ENCODE results near the gene SHISAL2A. TPM values are rescaled to one million over a fixed set of nuclear protein-coding genes. Genes with fewer than 3 reads are reported as not detected.

The SHISAL2A gene
- total RNA-seq, 1 donor from 2014 or later, result not detected

DNA sequence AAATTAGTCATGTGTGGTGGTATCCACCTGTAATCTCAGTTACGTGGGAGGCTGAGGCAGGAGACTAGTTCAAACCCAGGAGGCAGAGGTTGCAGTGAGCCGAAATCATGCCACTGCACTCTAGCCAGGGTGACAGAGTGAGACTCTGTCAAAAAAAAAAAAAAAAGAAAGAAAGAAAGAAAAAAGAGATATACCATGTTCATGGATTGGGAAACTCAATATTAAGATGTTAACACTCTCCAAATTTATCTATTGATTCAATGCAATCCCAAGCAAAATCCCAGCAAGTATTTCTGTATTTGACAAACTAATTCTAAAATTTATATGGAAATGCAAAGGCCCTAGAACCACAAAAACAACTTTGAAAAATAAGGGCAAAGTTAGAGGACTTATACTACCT, 11.0 kb upstream of the SHISAL2A start:
- no peak for DNase-seq (ENCODE audit: low read depth in 2 of 2)

DNA sequence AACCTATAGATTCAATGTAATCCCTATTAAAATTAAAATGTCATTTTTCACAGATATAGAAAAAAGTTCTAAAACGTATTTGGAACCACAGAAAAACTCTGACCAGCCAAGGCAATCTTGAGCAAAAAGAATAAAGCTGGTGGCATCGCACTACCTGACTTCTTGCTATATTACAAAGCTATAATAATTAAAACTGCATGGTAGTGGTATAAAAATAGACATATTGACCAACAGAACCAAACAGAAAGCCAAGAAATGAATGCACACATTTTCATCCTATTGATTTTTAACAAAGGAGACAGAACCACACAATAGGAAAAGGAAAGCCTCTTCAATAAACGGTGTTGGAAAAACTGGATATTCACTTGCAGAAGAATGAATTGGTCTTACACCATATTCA, 9.2 kb upstream of the SHISAL2A start:
- DNase-seq (ENCODE audit: low read depth in 2 of 2), result no peak

DNA sequence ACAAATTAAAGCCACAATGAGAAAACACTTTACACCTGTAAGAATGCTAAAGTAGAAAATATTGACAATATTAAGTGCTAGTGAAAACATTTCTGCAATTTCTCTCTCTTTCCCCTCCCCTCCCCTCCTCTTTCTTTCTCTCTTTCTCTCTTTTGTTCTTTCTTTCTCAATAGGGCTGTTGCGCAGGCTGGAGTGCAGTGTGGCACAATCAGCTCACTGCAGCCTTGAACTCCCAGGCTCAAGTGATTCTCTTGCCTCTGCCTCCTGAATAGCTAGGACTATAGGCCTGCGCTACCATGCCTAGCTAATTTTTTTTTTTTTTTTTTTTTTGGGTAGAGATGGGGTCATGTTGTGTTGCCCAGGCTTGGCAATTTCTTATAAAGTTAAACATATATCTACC, 5.9 kb upstream of the SHISAL2A start:
- no peak for DNase-seq (ENCODE audit: low read depth in 2 of 2)

DNA sequence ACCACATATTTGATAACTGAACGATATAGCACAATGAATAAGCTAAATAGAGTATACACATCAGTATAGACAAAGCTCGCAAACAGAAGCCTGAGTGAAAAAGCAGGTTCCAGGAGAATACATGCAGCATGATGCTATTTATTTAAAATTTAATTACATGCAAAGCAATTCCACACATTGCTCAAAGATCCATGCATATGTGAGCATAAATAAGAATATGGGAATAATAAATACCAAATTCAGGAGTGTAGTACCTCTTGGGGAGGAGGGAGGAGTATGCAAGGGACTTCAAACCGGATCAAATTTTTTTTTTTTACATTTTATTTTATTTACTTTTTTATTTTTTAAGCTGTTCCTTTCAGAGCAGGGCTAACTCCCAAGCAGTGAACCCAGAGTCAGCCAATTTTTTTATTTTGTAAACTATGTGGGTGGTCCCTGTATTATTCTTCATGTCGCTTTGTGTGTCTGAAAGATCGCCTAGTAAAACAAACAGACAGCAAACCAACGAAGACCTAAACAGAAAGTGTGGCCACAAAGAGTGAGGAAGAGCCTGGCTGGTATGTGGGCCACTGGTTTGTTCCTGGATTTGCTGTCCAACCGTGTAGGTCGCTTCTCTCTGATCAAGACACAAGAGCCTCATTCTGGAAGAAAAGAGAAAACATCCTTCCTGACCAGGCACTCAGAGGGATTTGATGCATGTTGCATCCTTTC, 4.2 kb upstream of the SHISAL2A start:
- no peak for DNase-seq (ENCODE audit: low read depth in 2 of 2)

DNA sequence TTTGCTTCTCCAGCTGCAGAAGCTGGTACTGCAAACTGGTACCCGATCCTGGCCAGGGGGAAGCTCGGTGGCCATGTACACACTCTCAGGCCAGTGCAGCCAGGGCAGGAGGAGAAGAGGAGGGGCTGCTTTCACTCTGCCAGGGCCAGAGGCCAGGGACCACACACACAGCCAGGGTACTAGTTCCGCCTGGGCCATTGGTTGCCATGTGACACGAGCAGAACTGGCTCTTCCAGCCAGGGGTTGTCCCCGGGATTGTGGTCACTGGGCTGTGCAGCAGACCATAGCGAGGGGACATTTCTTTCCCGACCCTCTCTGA, 3.7 kb upstream of the SHISAL2A start:
- DNase-seq (ENCODE audit: low read depth in 2 of 2), result no peak

DNA sequence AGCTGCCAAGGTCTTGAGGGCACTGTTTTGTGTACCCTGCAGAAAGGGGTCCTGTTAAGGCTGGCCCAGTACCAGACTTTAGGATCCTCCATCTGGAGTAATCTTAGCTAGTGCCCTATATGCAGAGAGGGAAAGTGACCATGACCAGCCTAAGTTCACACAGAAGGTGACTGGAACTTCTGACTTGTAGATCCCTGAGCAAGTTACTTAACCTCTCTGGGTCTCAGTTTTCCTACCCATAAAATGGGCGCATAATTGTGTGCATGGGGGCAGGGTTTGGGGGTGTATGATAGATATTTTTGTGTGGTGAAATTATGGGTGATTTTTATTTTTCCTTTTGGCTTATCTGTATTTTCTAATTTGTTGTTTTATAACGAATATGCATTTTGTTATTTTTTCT, 3.3 kb upstream of the SHISAL2A start:
- no peak for DNase-seq (ENCODE audit: low read depth in 2 of 2)

DNA sequence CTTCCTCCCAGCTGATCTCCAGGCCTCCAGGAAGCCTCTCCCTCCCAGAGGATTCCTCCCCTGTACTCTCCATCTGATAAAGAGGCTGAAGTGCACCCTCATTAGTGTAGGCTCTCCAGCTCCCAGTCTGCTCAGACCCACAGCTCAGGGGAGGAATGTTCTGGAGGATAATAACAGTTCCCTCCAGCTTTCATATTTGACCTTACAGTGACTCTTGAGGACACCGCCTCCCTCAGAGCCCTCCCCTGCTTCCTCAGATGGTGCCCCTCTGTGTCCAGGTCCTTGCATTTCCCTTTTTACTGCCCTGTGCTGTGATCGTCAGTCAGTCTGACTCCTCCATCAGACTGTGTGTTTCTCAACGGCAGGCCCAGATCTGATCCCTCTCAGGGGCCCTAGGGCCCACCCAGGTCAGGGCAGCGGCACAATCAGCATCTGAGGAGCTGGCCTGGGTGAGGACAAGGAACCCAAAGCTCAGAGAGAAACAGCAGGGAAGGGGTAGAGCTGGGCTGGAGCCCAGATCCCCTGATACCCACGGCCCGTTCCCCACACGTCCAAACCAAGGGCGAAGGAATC, 1.1 kb upstream of the SHISAL2A start:
- no peak for DNase-seq (ENCODE audit: low read depth in 2 of 2)

DNA sequence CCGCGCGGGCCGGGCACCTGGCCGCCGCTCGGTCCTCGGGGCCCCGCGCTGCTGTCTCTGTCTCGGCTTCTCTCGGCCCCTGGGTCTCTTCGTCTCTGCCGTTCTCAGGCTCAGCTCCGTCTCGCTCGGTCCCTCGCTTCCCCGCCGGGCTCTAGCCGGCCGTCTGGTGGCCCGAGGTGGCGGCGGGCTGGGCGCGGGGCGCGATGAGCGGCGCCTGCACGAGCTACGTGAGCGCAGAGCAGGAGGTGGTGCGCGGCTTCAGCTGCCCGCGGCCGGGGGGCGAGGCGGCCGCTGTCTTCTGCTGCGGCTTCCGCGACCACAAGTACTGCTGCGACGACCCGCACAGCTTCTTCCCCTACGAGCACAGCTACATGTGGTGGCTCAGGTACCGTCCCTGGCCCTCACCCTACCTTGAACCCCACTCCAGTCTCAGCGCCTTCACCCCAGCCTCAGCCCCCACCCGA, 355 bp downstream of the SHISAL2A start:
- peak in 1 of 2 donors; percentile 24 for DNase-seq (ENCODE audit: low read depth in 2 of 2)

DNA sequence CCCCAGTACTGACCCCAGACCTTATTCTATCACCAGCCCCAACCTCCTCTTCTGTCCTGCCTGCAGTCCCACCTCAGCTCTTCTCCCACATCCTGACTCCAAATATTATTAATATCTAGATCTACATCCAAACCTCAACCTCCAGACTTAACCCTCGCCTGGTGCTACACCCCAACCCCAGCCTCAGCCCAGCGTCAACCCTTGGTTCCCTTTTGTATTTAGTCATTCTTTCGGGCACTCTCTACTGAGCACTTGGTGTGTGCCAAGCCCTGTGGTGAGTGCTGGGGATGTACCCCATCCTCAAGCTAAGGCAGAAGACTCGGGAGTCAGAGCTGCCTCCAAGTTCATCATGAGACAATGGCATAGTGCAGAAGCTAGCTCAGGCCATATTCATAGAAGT, 1.1 kb downstream of the SHISAL2A start:
- DNase-seq (ENCODE audit: low read depth in 2 of 2), result no peak

DNA sequence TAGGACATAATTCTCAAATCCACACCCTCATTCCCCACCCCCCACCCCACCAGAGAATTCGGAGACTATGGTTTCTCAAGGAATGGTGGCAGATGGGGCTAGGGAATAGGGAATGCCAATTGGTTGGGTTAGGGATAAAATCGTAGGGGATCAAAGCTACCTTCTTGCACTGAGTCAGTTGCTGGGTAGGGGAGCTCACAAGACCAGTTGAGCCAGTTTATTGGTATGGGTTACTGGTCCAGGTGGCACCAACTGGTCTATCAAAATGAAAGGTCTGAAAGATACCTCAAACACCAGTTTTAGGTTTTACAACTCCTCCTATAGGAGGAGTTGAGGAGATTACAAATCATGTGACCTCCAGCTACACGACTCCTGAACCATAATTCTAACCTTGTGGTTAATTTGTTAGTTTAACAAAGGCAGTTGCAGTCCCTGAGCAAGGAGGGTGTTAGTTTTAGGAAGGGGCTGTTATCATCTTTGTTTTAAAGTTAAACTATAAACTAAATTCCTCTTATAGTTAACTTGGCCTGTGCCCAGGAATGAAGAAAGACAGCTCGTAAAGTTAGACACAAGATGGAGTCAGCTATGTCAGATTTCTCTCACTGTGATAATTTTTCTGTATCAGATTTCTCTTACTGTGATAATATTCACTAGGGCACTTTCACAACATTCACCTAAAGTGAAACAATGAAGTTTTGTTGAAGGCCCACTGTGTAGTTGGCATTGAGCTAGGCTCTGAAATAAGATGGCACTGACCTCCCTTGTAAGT, 2.5 kb downstream of the SHISAL2A start:
- no peak for DNase-seq (ENCODE audit: low read depth in 2 of 2)

DNA sequence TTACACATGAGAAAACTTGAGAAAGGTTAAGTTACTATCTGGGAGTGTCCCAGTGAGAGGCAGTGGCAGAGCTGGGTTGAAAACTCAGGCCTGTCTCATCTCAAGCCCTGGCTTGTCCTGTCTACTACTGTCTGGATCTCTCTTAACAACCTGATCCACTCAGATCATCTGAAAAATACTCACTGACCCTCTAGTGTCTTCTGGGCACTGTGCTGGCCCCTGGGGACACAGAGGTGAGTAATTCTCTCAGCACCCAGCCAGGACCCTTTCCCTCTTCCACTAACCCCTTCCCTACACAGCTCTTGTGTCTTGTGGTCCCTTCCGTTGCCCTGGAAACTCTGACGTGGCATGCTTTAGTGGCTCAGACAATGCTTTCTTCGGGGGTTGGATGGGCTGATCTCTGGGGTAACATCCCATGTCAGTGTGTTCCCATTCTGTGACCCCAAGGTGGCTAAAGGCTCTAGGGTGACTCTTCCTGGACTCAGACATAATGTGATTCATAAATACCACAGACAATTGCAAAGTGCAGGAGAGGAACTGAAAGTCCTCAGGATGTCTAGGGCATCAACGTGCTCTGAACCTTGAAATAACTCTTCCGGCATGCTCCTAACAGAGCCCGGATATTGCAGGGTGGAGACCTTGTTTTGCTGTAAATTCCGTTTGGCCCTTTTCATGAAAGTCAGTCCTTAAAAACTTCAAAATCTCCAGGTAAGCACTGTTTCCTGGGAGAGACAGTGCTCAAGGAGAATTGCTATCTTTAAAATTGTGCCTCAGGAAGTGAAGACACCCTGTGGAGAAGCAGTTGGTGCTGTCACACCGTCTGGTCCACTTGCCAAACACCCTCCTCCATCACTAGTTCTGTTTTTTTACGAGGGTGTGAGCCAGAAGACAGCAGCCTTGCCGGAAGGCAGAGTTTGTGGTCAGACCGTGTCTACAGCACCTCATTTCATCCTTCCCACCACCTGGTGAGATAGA, 4.0 kb downstream of the SHISAL2A start:
- no peak for DNase-seq (ENCODE audit: low read depth in 2 of 2)

DNA sequence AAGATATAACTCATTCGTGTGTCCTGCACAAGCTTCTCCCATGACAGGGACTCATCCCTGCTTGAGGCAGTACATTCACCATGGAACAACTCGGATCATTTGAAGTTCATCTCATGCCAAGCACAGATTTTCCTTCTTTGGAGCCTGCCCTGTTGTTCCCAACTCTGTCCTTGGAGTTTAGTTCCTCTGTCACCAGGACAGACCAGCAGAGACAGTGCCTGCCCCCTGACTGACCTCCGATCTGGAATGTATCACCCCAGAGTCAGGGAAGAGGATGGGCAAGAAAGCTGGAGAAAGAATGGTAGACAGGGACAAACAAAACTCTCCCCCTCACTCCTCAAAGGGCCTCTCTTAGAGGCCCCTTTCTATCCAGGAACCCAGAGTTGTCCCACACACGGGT, 5.0 kb downstream of the SHISAL2A start:
- no peak for DNase-seq (ENCODE audit: low read depth in 2 of 2)

DNA sequence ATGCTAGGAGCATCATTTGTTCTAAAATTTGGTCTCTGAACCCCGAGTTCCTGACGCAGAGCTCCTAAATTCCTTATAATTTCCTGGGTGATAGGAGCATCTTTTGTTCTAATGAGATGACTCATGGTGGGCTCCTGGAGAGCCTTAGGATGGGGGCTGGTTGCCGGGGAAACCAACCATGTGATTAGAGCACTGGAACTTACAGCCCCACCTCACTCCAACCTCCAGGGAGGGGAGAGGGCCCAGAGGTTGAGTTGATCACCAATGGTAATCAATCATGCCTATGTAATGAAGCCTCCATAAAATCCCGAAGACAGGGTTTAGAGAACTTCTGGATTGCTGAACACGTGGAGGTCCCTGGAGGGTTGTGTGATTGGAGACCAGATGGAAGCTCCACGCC, 7.7 kb downstream of the SHISAL2A start:
- no peak for DNase-seq (ENCODE audit: low read depth in 2 of 2)

DNA sequence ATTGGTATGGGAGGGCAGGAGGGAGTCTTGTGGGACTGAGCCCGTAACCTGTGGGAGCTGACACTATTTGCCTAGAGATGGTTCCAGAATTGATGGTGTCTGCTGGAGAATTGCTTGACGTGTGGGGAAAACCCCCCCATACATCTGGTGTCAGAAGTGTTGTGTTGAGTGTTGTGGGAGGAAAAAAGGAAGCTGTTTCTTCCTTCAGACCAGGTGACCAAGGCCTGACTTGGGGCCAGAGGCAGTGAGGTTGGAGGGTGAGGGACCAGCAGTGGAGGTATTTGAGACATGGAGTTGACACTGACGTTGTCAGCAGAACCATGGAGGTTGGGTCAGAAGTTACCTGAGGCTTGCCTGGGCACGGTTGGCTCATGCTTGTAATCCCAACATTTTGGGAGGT, 8.3 kb downstream of the SHISAL2A start:
- no peak for DNase-seq (ENCODE audit: low read depth in 2 of 2)

DNA sequence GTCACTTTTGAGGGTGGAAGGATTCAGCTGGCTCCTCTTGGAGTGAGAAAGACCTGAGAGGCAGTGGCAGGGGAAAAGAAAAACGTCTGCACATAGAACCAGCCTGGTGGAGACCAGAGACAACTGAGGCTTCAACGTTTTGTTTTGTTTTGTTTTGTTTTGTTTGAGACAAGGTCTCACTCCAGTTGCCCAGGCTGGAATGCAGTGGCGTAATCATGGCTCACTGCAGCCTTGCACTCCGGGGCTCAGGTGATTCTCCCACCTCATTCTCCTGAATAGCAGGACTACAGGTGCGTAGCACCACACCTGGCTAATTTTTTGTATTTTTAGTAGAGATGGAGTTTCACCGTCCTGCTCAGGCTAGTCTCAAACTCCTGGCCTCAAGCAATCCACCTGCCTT, 12.3 kb downstream of the SHISAL2A start:
- DNase-seq (ENCODE audit: low read depth in 2 of 2), result no peak

DNA sequence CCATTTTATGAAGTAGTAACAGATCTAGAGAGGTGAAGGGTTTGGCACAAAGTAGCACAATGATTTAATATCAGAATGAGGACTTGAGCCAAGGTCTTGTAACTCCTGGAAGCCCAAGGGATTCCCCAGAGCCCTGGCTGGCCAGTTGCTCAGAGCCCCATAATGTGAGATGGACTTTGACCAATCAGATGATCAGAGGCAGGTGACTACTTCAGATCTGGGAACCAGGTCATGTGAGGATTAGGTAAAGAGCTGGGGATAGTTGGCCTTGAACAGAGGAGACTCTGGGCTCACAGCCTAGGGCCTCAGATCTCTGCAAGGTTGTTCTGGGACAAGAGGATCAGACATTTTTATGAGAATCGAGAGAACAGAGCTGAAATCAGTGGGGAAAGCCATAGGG, 18.9 kb downstream of the SHISAL2A start:
- DNase-seq (ENCODE audit: low read depth in 2 of 2), result no peak

DNA sequence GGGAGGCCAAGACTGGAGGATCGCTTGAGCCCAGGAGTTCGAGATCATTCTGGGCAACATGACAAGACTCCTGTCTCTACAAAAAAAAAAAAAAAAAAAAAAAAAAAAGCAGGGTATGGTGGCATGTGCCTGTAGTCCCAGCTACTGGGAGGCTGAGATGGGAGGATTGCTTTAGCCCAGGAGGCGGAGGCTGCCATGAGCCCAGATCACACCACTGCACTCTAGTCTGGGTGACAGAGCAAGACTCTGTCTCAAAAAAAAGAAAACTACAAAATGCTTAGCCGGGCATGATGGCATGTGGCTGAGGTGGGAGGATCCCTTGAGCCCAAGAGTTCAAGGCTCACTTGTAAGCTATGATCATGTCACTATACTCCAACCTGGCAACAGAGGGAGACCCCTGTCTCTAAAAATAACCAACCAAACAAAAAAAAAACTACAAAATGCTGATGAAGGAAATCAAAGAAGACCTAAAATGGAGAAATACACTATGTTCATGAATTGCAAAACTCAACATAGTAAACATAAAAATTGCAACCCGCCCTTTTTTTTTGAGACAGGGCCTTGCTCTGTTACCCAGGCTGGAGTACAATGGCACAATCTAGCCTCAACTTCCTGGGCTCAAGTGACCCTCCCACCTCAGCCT, 20.4 kb downstream of the SHISAL2A start:
- DNase-seq (ENCODE audit: low read depth in 2 of 2), result no peak

DNA sequence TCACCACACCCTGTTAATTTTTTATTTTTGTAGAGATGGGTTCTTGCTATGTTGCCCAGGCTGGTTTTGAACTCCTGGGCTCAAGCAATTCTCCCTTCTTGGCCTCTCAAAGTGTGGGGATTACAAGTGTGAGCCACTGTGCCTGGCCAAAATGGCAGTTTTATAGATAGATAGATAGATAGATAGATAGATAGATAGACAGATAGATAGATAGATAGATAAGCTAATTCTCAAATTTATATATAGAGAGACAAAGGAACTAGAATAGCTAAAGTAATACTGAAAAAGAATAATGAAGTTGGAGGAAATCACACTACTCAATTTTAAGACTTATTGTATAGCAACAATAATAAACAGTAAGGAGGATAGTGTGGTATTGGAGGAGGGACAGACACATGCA, 21.1 kb downstream of the SHISAL2A start:
- DNase-seq (ENCODE audit: low read depth in 2 of 2), result no peak

DNA sequence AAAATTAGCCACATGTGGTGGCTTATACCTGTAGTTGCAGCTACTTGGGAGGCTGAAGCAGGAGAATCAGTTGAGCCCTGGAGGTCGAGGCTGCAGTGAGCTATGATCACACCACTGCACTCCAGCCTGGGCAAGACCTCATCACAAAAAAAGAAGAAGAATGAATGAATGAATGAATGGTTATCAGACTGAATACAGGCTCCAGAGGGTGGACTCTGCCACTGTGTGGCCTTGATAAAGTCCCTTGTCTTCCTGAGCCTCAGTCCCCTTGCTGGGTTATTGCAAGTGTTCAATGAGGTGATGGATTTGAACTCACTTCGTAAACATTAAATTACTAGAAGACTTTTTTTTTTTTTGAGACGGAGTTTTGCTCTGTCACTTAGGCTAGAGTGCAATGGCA, 24.7 kb downstream of the SHISAL2A start:
- no peak for DNase-seq (ENCODE audit: low read depth in 2 of 2)

DNA sequence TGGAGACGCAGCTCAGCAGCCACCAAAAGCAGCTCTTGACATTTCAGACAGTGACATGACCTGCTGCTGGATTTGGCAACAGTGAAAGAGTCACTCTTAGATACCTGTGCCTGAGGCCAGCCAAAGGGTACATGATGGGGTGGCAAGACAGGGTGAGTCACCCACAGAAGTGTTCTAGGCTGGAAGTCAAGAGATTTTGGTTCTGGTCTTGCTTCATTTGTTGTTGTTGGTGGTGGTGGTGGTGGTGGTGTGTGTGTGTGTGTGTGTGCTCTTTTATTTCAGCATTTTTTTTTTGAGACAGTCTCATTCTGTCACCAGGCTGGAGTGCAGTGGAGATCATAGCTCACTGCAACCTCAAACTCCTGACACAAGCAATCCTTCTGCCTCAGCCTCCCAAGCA, 25.8 kb downstream of the SHISAL2A start:
- no peak for DNase-seq (ENCODE audit: low read depth in 2 of 2)

DNA sequence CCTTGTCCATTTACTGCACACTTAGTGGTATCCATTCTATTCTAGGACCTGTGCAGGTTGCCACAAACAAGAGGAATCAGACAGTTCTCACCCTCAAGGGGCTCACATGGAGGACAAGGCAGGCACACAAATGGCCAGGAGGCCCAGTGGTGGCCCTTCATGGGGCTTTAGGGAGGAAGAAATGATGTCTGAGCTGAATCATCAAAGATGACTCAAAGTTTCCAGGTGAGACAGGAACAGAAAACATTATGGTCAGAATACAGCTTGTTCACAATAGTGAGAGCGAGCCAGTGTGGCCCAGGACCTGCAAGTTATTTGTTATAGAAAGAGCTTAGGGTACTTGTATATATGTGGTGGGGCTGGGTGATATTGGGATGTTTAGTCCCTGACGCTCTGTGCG, 26.4 kb downstream of the SHISAL2A start:
- DNase-seq (ENCODE audit: low read depth in 2 of 2), result peak; percentile 11

Data from dermis microvascular lymphatic vessel endothelial cell (primary cell).